Kidney tubule cell (primary cell): ENCODE results near the gene RAP2C.
"Not testable (repeated sequence)": the region's sequence is repeated elsewhere in the genome, so short reads cannot be mapped to it uniquely, and the experiment has no call there.

Experiments used
- DNase-seq: peaks from one replicate; pipeline ENCODE4 v3.0.0-alpha.2; 2018; ENCODE audit warnings: low spot score

The RAP2C gene

GRCh38 chrX:132199941-132200340 lies 19.3 kb downstream of the RAP2C start:
- no peak for DNase-seq

GRCh38 chrX:132193872-132194574 lies 25.2 kb downstream of the RAP2C start:
- DNase-seq = no peak

- DNase-seq = no peak
These were observed 27.3 kb downstream of the RAP2C start for GRCh38 chrX:132191938-132192337.

- DNase-seq = no peak
These were observed 31.1 kb downstream of the RAP2C start for GRCh38 chrX:132188175-132188574.

GRCh38 chrX:132187451-132187850 lies 31.8 kb downstream of the RAP2C start:
- no peak for DNase-seq

- DNase-seq = no peak
These were observed 34.4 kb downstream of the RAP2C start for GRCh38 chrX:132184871-132185270.

- peak; percentile 10 for DNase-seq
These were observed 37.9 kb downstream of the RAP2C start for GRCh38 chrX:132181364-132181763.

- no peak for DNase-seq
These were observed 38.3 kb downstream of the RAP2C start for GRCh38 chrX:132180929-132181328.

- no peak for DNase-seq
These were observed 45.6 kb downstream of the RAP2C start for GRCh38 chrX:132173647-132174046.

GRCh38 chrX:132171881-132172280 lies 47.4 kb downstream of the RAP2C start:
- DNase-seq = no peak

- DNase-seq = no peak
These were observed 47.8 kb downstream of the RAP2C start for GRCh38 chrX:132171478-132171877.

- DNase-seq = no peak
These were observed 49.7 kb downstream of the RAP2C start for GRCh38 chrX:132169554-132169953.

GRCh38 chrX:132165651-132166050 lies 53.6 kb downstream of the RAP2C start:
- peak; percentile 28 for DNase-seq

- DNase-seq = no peak
These were observed 54.2 kb downstream of the RAP2C start for GRCh38 chrX:132165005-132165404.

GRCh38 chrX:132163094-132163493 lies 56.2 kb downstream of the RAP2C start:
- DNase-seq = not testable (repeated sequence)

GRCh38 chrX:132153166-132153565 lies 66.1 kb downstream of the RAP2C start:
- DNase-seq = no peak
